AG09309 (cell line): ENCODE results near the gene LDLRAD4.

Experiments used
- DNase-seq: peaks from one replicate; pipeline ENCODE4 v3.0.0-alpha.2; 2010; ENCODE audit warnings: low read depth
- H3K4me3 ChIP-seq: 2 replicates; pipeline ENCODE4 v1.5.1; 2011; ENCODE audit warnings: mild to moderate bottlenecking, low read depth, low read length, moderate library complexity; ENCODE audit not compliant: control insufficient read depth
- TF ChIP-seq, protein P1 (sequence below): IDR thresholded peaks from 2 replicates; pipeline ENCODE4 v1.5.1; 2011; ENCODE audit warnings: mild to moderate bottlenecking, low read depth, low read length, inconsistent platforms; ENCODE audit not compliant: insufficient read depth, control insufficient read depth; ENCODE audit errors: missing control alignments

The LDLRAD4 gene

DNA sequence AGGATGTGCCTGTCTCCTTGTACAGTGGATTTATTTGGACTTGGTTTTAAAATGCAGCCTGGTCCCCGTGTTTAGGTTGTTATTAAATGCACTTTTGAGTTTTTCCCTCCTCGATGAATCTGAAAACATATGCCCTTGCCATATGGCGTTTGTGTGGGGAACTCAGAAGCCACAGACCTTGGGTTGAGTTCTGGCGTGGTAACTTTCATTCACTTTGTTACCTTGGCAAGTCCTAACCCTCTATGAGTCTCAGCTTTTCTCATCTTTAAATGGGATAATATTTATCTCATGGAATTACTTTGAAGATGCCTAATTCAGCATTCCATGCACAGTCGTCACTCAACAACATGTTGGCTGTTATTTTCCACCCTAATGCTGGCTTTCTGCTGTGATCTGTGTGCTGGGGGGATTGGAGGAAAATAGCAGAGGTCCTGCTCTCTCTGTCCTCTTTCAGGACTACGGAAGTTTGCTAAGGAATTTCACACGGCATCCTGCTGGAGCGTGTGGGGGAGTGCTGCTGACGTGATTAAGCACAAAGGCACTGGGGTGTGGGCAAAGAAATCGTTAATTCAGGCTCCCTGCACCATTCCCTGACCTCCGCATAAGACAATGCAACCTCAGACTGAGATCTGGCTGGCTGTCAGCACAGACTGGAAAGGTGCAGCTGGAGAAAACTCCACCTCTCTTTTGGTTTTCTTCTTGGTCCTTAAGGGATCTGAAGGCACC is 61.7 kb downstream of the LDLRAD4 start:
- H3K4me3 ChIP-seq: no peak overlapping the region
- no peak for DNase-seq
- TF ChIP-seq, protein P1, sequence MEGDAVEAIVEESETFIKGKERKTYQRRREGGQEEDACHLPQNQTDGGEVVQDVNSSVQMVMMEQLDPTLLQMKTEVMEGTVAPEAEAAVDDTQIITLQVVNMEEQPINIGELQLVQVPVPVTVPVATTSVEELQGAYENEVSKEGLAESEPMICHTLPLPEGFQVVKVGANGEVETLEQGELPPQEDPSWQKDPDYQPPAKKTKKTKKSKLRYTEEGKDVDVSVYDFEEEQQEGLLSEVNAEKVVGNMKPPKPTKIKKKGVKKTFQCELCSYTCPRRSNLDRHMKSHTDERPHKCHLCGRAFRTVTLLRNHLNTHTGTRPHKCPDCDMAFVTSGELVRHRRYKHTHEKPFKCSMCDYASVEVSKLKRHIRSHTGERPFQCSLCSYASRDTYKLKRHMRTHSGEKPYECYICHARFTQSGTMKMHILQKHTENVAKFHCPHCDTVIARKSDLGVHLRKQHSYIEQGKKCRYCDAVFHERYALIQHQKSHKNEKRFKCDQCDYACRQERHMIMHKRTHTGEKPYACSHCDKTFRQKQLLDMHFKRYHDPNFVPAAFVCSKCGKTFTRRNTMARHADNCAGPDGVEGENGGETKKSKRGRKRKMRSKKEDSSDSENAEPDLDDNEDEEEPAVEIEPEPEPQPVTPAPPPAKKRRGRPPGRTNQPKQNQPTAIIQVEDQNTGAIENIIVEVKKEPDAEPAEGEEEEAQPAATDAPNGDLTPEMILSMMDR: no peak

DNA sequence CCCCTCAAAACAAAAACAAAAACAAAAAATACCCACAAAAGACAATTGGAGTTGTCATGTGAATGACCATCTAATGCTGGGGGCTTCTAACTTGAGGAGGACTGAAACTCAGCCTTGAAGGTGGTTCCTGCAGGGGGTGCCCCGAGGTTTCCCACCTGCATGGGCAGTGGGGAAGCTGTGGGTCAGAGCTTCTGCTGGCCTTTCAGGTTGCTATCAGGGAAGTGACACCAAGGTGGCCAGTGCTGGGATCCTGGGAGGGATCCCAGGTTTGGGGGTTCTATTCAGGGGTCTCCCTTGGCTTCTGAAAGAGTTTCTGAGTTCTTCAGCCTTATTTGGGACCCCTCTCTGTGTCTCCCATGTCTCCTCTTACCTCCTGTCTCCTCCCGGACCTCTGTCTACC is 62.8 kb downstream of the LDLRAD4 start:
- DNase-seq: no peak
- TF ChIP-seq, protein P1: no peak
- no peak overlapping the region for H3K4me3 ChIP-seq

DNA sequence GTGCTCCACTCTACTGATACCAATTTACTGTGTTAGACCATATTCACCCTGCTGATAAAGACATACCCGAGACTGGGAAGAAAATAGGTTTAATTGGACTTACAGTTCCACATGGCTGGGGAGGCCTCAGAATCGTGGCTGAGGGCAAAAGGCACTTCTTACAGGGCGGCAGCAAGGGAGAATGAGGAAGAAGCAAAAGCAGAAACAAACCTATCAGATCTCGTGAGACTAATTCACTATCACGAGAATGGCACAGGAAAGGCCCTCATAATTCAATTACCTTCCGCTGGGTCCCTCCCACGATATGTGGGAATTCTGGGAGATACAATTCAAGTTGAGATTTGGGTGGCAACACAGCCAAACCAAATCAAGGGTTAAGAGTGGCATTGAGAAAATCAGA is 65.2 kb downstream of the LDLRAD4 start:
- H3K4me3 ChIP-seq: no peak overlapping the region
- TF ChIP-seq, protein P1: no peak
- DNase-seq: no peak

DNA sequence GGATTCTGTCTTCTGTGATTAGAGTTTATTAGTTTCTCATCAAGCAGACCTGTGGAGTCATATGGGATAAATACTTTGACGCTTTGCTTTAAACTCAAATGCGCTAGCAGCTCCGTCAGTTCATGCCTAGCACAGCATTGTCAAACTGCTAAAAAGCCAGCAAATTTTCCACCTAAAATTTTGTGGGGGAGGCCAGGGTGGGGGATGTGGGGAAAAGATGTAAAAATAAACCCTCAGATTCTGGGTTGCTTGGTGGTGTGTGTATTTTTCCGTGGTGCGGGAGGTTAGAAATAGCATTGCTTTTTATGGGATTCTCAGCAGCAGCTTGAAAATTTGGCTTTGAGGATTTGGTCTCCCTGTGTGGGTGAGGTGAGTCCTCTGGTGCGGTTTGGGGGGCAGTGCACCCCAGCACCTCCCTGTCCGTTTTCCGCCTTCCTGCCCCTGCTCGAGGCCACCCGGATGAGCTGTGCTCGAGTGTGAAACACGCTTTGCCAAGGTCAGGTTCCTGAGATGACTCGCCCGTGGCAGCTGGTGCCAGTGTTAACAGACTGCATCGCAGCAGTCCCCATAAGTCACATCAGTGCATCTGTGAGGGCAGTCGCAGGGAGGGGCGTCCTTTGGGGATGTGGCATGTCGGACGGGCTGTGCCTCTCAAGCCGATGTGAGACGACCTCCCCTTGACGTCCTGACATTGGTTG is 65.9 kb downstream of the LDLRAD4 start:
- no peak overlapping the region for H3K4me3 ChIP-seq
- TF ChIP-seq, protein P1: no peak
- DNase-seq: no peak

DNA sequence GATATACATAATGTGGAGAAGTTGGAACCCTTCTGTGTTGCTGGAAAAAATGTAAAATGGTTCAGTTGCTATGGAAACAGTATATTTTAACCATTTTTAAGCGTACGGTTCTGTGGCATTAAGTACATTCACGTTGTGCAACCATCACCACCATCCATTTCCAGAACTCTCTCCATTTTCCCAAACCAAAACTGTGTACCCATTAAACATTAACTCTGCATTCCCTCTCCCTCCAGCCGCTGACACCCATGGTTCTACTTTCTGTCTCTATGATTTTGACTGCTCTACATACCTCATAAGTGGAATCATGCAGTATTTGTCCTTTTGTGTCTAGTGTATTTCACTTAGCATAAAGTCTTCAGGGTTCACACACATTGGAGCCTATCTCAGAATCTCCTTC is 67.3 kb downstream of the LDLRAD4 start:
- H3K4me3 ChIP-seq: no peak overlapping the region
- TF ChIP-seq, protein P1: no peak
- DNase-seq: no peak

DNA sequence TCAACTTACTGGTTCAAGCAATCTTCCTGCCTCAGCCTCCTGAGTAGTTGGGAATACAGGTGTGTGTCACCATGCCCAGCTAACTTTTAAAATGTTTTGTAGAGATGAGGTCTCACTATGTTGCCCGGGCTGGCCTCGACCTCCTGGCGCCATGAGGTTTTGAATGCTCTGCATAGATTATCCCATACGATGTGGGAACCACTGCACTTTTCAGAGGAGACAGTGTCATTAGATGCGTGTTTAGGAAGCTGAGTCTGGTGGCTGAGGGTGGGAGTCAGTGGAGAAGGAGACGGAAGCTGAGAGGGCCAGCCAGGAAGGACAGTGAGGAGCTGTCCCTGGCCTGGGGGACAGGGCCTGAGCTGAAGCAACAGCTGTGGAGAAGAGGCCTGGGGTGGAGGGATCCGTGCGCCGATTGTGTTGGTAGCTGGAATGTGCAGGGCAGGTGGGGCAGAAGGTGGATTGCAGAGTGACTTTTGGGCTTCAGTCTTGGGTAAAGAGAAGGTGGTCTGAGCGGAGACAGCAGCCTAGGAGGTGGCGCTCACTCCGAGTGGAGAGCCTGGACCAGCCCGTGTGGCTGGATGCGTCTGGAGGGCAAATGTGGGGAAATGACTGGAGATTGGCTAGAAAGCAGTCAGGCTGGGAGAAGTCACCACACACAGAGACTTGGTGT is 68.0 kb downstream of the LDLRAD4 start:
- TF ChIP-seq, protein P1: no peak
- DNase-seq: no peak
- no peak overlapping the region for H3K4me3 ChIP-seq
